Measurements from ENCODE around the gene IFFO2.

DNA sequence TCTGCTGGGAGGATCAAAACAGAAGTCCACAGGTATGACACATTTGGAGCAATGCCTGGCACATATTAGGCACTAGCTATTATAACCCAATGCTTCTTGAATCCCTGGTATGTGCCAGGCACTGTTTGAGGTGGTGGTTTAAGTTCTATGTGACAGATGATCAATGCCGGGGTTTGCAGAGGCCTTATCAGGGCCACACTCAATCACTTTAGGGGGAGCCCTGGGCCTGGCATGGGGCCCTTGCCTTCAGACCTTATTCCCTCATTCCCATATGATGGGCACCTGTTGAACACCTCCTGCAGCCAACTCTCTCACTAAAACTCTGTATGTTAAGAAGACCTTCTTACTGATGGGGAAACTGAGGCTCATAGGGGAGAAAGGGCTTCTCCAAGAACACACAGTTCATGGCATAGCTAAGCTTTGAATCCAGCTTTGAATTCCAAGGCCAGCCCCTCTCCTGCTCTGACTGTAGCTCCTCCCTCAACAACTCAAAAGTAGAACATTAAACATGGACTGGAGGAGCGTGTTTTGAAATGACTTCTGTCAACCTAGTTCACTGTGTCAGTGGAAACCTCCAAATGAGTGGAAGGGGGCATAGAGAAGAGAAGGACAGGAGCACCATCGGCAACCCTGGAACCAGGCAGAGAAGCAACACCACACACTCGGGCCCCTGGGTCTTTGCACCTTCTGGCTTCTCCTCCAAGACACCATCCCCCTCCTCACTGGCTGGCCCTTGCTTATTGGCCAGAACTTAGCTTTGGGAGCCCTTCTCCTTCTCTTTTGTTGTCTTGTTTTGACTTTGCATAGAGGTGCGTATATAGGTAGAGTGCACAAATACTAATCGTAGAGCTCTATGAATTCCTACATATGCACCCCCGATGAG, 6.6 kb upstream of the IFFO2 start:
- TF ChIP-seq RAD21 (IDR thresholded peaks at IDR 0.05; ENCODE audit: low read depth) (no peak), USF1 (IDR thresholded peaks at IDR 0.05) (no peak), CREB1 (IDR thresholded peaks at IDR 0.05; ENCODE audit: low read depth) (no peak), TEAD4 (IDR thresholded peaks at IDR 0.05) (no peak), CEBPB (IDR thresholded peaks at IDR 0.05) (no peak)

Data from Ishikawa (cell line).